OCI-LY7 (cell line): Measurements from ENCODE around the gene NXN.

Experiments used
- CTCF ChIP-seq: fragments of 200-600 bp; sonication (generic); conservative IDR thresholded peaks from 2 replicates; pipeline ENCODE4 v1.5.1; 2014; ENCODE audit warnings: mild to moderate bottlenecking, antibody characterized with exemption, low read length, moderate library complexity, mixed read lengths
- EZH2phosphoT487 ChIP-seq: fragments of 200-600 bp; sonication (generic); IDR thresholded peaks from 2 replicates; pipeline ENCODE4 v1.6.1; 2018; ENCODE audit warnings: low read depth, borderline replicate concordance, mild to moderate bottlenecking, mixed run types, antibody characterized with exemption, low read length, moderate library complexity, mixed read lengths

GRCh38 chr17:903691-904481 is 75.7 kb downstream of the NXN start:
- TF ChIP-seq CTCF (no peak), EZH2phosphoT487 (no peak)
